ENCODE measurements around the gene RHBDL1.

Gene RHBDL1

GRCh38 chr16:648781-649589, 26.5 kb upstream of the RHBDL1 start, which contains the start of gene WDR90:
Gene WDR90 (plus strand): TSS chr16:649365. CDS start chr16:649417, 52 bp downstream.
- DNase-seq (ENCODE audit: low read depth, low spot score), result peak; percentile 84
- H3K4me3 ChIP-seq (ENCODE audit: low read length), result peak within 1 kb of the TSS; percentile 85

- no peak for DNase-seq (ENCODE audit: low read depth, low spot score)
- H3K4me3 ChIP-seq (ENCODE audit: low read length), result peak overlapping the region; percentile 85
Observed at GRCh38 chr16:649631-650030, 25.8 kb upstream of the RHBDL1 start.

GRCh38 chr16:651844-652243, 23.6 kb upstream of the RHBDL1 start:
- no peak overlapping the region for H3K4me3 ChIP-seq (ENCODE audit: low read length)
- no peak for DNase-seq (ENCODE audit: low read depth, low spot score)

- H3K4me3 ChIP-seq (ENCODE audit: low read length), result no peak overlapping the region
- DNase-seq (ENCODE audit: low read depth, low spot score), result no peak
Observed at GRCh38 chr16:652454-653305, 22.8 kb upstream of the RHBDL1 start.

GRCh38 chr16:654034-654433, 21.4 kb upstream of the RHBDL1 start:
- no peak overlapping the region for H3K4me3 ChIP-seq (ENCODE audit: low read length)
- DNase-seq (ENCODE audit: low read depth, low spot score), result no peak

GRCh38 chr16:657487-657886, 18.0 kb upstream of the RHBDL1 start:
- H3K4me3 ChIP-seq (ENCODE audit: low read length), result no peak overlapping the region
- DNase-seq (ENCODE audit: low read depth, low spot score), result no peak

GRCh38 chr16:658679-659571, 16.5 kb upstream of the RHBDL1 start:
- no peak overlapping the region for H3K4me3 ChIP-seq (ENCODE audit: low read length)
- DNase-seq (ENCODE audit: low read depth, low spot score), result no peak

GRCh38 chr16:659618-660017, 15.9 kb upstream of the RHBDL1 start:
- no peak overlapping the region for H3K4me3 ChIP-seq (ENCODE audit: low read length)
- no peak for DNase-seq (ENCODE audit: low read depth, low spot score)

GRCh38 chr16:660132-660458, 15.4 kb upstream of the RHBDL1 start:
- no peak for DNase-seq (ENCODE audit: low read depth, low spot score)
- H3K4me3 ChIP-seq (ENCODE audit: low read length), result no peak overlapping the region

- no peak overlapping the region for H3K4me3 ChIP-seq (ENCODE audit: low read length)
- no peak for DNase-seq (ENCODE audit: low read depth, low spot score)
Observed at GRCh38 chr16:660459-661183, 14.8 kb upstream of the RHBDL1 start.

GRCh38 chr16:661184-661821, 14.2 kb upstream of the RHBDL1 start:
- DNase-seq (ENCODE audit: low read depth, low spot score), result no peak
- H3K4me3 ChIP-seq (ENCODE audit: low read length), result no peak overlapping the region

GRCh38 chr16:662095-662494, 13.4 kb upstream of the RHBDL1 start:
- no peak for DNase-seq (ENCODE audit: low read depth, low spot score)
- no peak overlapping the region for H3K4me3 ChIP-seq (ENCODE audit: low read length)

- no peak overlapping the region for H3K4me3 ChIP-seq (ENCODE audit: low read length)
- DNase-seq (ENCODE audit: low read depth, low spot score), result no peak
Observed at GRCh38 chr16:662597-662996, 12.9 kb upstream of the RHBDL1 start.

GRCh38 chr16:666572-666971, 8.9 kb upstream of the RHBDL1 start:
- no peak for DNase-seq (ENCODE audit: low read depth, low spot score)
- no peak overlapping the region for H3K4me3 ChIP-seq (ENCODE audit: low read length)

GRCh38 chr16:667113-667779, 8.2 kb upstream of the RHBDL1 start:
- no peak for DNase-seq (ENCODE audit: low read depth, low spot score)
- H3K4me3 ChIP-seq (ENCODE audit: low read length), result peak overlapping the region; percentile 50

- DNase-seq (ENCODE audit: low read depth, low spot score), result peak; percentile 67
Observed at GRCh38 chr16:667780-668518, 7.5 kb upstream of the RHBDL1 start, which contains the start of gene RHOT2. Gene RHOT2 (plus strand): TSS chr16:668132. CDS start chr16:668200, 68 bp downstream.

GRCh38 chr16:668519-669171, 6.8 kb upstream of the RHBDL1 start:
- H3K4me3 ChIP-seq (ENCODE audit: low read length), result peak overlapping the region; percentile 76
- DNase-seq (ENCODE audit: low read depth, low spot score), result no peak

More at GRCh38 chr16:667780-668518, 7.5 kb upstream of the RHBDL1 start, which contains the start of gene RHOT2:
- H3K4me3 ChIP-seq (ENCODE audit: low read length), result peak within 1 kb of the TSS; percentile 76
